NCI-H82 treated with DMSO at 0.1 percent for 48 hours (cell line): ENCODE measurements around the gene SMG6.
"Not testable (repeated sequence)": the region's sequence is repeated elsewhere in the genome, so short reads cannot be mapped to it uniquely, and the experiment has no call there.

Experiments
- DNase-seq: peaks from one replicate; lab custom pipeline; 2025; ENCODE audit not compliant: unreplicated experiment; lab: John Stamatoyannopoulos, UW

The SMG6 gene

DNA sequence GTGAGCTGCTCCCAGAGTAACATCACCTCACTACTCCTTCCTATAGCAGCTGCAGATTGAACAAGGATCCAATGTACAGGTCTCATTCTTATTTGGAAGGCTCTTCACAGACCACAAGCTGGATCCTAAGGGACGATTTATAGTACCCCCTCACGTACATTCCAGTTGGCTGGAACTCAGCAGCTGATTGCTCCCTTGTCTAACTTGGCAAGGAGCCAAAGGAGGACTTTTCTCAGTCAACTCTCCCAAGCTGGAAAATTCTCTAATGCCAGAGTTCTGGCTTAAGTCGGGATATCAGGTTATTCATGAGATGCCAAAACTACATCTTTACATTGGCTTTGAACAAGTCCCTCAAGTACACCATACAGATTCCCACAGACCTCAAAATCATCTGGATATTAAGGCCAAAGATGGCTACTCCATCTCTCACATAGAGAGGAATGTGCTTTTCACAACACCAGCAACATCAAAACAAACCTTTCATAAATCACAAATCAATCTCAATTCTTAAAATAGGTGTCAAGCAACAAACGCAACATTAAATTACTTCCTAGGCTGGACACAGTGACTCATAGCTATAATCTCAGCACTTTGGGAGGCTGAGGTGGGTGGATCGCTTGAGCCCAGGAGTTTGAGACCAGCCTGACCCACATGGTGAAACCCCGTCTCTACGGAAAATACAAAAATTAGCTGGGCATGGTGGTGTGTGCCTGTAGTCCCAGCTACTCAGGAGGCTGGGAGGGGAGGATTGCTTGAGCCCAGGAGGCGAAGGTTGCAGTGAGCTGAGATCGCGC is 39.3 kb downstream of the SMG6 start:
- DNase-seq = peak; percentile 22

DNA sequence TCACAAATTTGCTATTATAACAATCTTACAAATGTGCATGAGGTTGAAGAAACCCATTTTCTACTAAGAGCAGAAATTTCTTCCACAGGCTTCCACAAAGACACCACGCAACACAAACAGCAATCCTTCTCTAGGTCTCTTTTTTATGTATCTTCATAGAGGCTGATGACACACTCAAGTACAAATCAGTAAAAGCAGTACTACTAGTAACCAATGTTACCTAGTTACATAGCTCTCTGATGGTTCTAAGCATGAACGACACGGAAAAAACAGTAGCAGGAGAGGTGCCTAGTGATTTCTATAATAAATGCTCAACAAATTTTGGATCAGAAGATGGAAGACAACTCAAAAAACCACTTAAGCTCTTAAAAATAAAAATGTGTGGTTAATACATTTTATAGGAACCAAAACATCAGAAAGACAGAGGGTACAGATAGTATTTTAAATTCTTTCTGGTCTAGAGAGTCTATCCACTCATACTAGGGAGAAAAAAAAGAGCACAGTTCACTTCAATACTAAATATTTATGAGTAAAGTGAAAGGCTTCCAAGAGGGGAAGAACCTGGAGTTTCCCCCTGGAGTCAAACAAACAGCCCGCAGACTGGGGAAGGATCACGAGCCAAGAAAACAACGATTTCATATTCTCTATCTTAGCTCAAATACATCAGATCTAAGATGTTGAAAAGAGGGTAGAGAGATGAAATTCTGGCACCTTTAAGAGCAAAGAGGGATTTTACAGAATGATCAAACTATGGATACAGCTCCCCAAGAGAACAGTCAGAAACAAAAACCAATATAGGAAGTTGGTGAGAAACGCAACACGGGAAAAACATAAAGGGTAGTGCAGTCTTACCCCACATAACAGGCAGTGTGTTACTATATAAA is 40.2 kb downstream of the SMG6 start:
- DNase-seq = no peak

- DNase-seq = no peak
Measured at GRCh38 chr17:2262135-2262587, 41.4 kb downstream of the SMG6 start.

DNA sequence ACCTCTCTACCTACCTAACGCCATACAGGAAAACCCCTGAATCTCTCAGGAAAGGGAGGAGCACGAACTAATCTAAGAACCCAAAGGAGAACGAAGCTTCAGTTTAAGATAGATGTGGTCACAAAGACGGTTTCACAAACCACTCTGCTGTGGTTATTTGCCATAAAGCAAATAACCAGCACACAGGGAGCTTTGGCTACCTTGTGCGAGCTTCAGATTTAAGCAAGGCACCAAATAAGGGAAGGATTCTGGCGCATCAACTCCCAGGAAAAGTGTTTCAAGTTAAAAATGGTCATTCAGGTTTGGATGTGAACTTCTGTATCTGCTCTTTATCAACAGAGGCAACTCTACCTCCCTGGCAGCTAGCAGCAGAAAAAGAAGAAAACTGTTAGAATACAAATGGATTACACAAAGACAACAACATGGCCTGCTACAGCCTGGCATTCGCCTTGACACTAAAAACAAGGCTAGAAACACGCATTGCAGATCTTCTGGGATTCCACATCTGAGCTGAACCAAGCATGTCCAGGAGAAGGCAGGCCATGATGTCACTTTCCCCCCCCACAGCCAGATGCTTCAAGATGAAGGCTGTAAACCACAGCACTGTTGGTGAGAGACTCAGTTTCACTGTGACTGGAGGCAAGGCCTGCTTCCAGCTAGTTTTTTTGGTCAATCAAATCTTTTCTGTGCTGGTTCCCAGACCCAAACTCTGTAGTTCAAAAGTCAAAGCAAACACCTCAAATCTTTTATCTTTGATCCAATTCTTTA is 43.6 kb downstream of the SMG6 start:
- no peak for DNase-seq

DNA sequence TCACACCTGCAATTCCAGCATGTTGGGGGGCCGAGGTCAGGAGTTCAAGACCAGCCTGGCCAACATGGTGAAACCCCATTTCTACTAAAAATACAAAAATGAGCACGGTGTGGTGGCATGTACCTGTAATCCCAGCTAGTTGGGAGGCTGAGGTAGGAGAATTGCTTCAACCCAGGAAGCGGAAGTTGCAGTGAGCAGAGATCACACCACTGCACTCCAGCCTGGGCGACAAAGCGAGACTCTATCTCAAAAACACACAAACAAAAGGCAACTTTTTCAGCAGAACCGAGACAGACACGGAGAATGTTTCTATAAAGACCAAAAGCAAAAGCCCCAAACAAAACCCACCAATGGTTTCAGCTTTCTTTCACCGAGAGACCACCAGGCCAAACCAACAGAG is 44.8 kb downstream of the SMG6 start:
- DNase-seq = not testable (repeated sequence)

GRCh38 chr17:2253768-2254406 is 49.7 kb downstream of the SMG6 start:
- no peak for DNase-seq

DNA sequence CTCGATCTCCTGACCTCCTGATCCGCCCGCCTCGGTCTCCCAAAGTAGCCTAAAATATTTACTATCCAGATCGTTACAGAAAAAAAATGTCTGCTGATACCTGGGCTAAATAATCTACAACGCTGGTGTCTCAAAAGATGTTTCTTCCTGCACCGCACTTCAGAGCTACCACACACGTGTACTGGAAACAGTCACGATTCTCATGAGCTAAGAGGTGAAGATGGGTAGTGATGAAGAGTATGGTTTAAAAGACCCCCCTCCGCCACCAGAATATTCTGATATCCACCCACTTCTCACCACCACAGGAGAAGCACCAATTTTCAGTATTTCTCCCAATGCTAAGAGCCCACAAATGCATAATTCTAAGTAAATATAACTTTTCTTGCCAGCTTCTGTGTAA is 50.2 kb downstream of the SMG6 start:
- no peak for DNase-seq

DNA sequence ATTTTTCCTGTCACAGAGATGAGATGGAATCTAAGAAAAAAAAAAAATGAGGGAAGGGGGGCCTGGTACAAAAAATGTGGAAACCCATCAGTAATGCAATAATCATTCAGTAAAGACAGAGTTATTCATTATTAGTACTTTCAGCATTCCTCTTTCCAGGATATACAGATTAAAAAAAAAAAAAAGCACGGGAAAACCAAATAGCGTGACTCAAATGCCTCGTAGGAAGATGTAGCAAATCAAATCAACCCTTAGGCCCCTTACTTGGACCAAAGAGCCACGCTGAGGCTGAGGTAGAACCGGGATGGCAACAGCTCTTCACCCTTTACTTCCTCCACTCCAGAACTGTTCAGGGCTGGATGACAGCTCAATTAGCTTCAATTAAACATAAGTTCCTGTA is 52.5 kb downstream of the SMG6 start:
- no peak for DNase-seq

DNA sequence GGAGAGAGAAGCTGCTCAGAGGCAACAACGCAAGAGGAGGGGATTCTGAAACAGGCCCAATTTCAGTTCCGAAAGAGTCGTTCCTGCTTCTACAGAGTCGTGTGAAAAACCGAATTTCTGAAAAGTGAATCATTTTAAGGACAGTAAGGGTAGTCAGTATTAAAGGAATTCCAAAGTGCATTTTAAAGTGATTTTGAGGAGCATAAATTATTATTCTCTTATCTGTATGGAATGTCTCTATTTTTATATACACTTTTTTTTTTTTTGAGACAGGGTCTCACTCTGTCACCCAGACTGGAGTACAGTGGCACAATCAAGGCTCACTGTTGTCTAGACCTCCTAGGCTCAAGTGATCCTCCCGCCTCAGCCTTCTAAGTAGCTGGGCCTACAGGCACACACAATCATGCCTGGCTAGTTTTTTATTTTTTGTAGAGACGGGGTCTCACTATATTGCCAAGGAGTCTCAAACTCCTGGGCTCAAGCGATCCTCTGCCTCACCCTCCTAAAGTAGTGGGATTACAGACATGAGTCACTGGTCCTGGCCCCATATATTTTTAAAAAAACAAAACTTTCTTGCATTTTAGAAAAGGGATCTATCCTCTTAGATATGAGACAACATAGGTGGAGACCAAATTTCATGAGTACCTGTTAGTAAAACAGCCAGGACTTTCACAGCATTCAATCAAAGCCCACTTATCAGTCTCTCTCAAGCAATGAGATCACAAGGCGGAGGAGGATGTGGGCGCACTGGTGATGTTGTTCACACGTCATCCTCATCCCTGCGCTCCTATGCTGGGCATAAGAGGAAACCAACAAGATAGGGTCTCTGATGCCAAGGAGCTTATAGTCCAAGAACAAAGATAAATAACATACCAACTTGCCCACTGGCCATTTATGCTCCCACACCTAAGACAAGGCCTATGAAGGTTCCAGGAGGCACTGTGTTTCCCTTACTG is 53.2 kb downstream of the SMG6 start:
- no peak for DNase-seq

- no peak for DNase-seq
Measured at GRCh38 chr17:2247005-2247404, 56.6 kb downstream of the SMG6 start.

DNA sequence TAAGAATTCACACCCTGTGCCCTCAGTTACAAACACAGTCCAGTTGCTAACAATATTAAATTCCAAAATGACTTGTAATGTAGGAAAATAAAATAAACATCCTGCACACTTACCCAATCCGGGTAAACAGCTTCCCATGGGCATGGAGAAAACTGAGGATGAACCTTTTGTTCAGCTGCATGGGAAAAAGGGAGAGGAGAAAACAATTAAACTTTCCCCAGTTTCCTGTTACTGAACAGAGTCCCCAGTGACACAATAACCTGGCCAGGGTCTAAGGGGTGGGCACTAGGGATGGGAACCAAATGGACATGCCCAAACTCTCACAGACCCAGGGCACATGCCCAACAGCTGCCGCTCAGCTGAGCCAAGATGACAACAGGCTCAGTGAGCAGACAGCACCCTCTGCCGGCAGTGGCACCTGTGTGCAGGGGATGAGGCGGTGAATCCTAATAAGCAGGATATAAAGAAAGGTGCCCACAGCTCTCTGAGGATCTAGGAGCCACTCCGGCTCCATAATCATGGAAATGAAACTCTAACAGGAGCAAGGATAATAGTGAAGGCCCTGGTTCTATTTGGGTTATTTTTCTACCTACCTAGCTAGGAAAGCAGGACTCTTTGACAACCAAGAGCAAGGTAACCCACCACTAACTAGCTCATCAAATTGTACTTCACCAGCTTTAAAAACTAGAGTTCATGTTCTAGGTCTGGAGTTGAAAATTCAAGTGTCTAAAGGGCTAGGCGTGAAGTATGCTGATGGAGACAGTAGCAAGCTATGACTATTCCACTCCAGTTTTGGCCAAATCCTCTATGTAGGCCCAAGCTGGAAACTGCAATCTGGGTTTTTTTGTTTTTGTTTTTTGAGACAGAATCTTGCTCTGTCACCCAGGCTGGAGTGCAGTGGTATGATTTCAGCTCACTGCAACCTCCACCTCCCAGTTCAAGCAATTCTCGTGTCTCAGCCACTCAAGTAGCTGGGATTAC is 58.8 kb downstream of the SMG6 start:
- DNase-seq = peak; percentile 25

DNA sequence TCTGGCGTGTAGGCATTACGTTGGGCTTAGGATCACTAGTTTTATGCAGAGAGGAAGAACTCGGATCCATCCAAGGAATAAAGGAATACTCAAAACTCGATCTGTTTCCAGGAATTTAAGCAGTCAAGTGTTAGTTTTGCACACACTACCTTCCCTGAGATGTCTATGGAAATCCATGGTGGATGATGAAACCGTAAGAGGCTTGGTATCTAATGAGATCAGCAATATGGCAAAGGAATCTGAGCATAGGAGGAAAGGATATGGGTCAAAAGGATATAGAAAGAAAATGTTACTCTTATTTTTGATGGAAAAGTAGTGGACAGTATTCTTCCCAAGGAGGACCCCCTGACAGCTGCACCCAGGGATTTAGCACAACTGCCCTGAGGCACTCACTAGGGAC is 59.6 kb downstream of the SMG6 start:
- peak; percentile 47 for DNase-seq

DNA sequence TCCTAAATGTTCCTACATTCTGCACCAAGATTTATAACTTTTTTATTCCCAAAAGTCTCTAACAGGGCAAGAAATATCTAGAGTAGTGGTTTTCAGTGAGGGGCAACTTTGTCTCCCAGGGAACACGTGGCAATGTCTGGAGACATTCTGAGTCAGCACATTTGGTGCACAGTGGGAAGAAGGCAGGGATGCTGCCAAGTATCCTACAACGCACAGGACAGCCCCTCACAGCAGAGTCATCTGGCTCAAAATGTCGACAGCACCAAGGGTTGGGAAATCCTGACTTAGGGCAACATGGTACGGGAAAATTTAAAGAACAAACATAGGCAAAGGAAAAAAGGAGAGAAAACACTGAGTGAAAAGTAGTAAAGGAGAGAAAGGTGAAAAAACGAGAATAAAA is 61.8 kb downstream of the SMG6 start:
- no peak for DNase-seq

DNA sequence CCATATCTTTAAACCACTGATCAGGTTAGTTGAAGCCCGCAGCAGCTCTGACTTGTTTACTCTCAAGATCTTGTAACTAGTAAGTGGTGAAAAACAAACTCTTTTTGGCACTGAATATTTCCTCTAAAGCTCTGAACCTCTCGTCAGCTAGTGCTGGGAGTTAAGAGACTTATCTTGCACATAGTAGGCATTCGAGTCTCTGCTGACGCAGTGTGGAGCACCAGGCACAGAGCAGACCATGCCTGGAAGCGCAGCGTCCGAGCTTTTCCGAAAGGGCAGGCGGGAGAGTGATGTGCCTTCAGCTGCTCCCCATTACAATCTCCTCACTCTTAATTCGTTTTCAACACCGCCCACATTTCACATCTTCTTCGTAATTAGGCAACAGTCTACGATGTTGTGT is 63.0 kb downstream of the SMG6 start:
- no peak for DNase-seq

DNA sequence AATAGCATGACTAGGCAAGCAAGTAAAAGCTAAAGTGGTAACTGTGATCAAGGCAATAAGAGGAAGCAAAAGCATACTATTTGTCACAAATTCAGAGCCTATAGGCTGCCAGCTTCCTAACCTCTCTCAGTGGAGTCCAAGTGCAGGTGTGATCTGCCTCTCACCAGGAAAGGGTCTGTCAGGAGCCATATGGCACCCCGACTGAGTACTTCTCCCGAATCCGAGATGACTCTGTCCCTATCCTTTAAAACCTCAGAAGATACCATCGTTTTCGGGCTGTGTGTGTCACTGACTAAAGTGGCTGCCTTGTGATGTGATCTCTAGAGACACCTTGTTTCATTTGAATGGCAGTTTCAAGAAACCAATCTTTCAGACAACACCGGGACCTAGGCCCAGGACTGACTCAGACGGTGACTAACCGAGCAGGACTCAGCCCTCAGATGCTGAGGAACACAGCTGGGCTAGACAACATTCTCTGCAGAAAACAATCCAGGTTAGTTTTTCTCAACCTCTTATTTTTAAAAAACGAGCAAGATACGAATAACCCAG is 63.6 kb downstream of the SMG6 start:
- no peak for DNase-seq

- DNase-seq = no peak
Measured at GRCh38 chr17:2239170-2239551, 64.4 kb downstream of the SMG6 start.

- no peak for DNase-seq
Measured at GRCh38 chr17:2238432-2239169, 65.0 kb downstream of the SMG6 start.

GRCh38 chr17:2237950-2238349 is 65.6 kb downstream of the SMG6 start:
- no peak for DNase-seq
